HG03097 (cell line): ENCODE results near the gene OLIG2.

Experiments
- ATAC-seq: cut with Tn5 transposase; IDR thresholded peaks from one replicate; pipeline ENCODE4 v1.9.1; 2021; ENCODE audit not compliant: unreplicated experiment, low FRiP score

OLIG2 gene

DNA sequence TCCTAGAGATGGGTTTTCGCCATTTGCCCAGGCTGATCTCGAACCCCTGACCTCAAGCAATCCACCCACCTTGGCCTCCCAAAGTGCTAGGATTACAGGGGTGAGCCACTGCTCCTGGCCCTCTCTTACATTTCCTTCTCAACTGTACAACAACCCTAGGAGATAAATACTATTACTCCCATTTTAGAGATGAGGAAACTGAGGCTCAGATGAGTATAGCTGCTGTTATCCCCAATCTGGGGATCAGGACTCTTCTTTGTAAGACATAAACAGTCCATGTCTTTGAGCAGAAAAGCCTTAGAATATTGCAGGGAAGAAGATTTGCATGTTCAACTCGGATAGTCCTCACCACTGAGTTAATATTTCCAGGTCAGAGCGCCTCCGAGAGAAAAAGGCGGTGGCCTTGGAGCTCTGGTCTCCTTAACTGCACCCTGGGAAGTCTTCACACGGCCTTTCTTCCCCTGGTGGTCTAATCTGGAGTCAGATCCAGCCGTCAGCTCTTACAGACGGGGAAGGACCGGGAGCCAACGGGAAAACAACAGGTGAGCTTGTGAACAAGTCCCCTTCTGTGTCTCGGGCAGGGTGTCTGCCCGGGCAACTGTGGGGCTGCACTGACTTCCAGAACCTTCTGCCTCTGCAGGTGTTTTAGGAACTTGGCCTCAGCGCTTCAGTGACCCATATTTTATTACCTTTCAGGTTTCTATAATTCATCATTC lies 38.3 kb downstream of the OLIG2 start:
- ATAC-seq, result no peak

GRCh38 chr21:33064623-33065390 lies 39.1 kb downstream of the OLIG2 start:
- no peak for ATAC-seq

GRCh38 chr21:33067043-33067442 lies 41.3 kb downstream of the OLIG2 start:
- no peak for ATAC-seq

DNA sequence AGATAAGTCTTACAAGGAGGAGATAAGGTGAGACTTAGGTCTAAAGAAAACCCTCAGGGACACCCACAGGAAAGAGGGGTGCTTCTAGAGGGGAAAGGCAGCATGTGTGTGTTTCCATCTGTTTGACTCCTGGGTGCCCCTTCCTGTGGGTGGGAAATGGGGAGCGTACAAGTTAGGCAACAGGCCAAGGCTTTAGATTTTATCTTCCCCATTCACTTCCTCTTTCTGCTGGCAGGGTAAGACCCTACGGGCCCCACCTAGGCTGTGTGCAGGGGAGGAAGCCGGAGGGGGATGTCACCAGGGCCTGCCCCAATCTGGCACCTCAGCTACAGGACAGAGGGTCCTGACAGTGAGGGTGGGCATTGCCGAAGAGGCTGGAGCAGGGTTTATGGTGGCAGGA lies 41.7 kb downstream of the OLIG2 start:
- ATAC-seq, result no peak

DNA sequence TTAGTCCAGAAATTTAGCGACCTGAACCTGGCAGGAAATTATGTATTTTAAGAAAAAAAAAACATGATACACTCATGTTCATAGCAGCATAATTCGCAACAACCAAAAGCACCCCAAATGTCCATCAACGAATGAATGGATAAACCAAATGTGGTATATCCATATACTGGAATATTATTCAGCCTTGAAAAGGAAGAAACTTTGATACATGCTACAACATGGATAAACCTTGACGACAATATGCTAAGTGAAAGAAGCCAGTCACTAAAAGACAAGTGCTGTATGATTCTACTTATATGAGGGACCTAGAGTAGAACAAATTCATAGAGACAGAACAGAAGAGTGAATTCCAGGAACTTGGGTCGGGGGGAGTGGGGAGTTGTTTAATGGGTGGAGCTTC lies 43.5 kb downstream of the OLIG2 start:
- ATAC-seq, result no peak

- no peak for ATAC-seq
Measured at GRCh38 chr21:33069645-33069993, 43.9 kb downstream of the OLIG2 start.

DNA sequence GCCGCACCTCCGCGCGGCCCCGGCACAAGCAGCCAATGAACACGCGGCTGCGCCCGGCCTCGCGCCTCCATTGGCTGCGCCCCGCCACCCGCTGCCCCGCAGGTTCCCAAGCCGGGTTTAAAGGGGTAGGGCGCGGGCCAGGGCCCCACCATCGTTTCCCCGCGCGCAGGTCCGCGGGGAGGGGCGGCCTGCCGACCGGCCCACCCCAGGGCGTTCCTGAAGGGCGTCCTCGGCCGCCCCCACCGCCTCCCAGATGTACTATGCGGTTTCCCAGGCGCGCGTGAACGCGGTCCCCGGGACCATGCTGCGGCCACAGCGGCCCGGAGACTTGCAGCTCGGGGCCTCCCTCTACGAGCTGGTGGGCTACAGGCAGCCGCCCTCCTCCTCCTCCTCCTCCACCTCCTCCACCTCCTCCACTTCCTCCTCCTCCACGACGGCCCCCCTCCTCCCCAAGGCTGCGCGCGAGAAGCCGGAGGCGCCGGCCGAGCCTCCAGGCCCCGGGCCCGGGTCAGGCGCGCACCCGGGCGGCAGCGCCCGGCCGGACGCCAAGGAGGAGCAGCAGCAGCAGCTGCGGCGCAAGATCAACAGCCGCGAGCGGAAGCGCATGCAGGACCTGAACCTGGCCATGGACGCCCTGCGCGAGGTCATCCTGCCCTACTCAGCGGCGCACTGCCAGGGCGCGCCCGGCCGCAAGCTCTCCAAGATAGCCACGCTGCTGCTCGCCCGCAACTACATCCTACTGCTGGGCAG lies 44.4 kb downstream of the OLIG2 start, which contains the start of gene OLIG1:
OLIG1 (plus strand) TSS at position 148 of the 750 bp plus-strand sequence; CDS start at position 254, 106 bp downstream.
- ATAC-seq, result no peak

DNA sequence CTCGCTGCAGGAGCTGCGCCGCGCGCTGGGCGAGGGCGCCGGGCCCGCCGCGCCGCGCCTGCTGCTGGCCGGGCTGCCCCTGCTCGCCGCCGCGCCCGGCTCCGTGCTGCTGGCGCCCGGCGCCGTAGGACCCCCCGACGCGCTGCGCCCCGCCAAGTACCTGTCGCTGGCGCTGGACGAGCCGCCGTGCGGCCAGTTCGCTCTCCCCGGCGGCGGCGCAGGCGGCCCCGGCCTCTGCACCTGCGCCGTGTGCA lies 44.9 kb downstream of the OLIG2 start:
- ATAC-seq, result no peak

DNA sequence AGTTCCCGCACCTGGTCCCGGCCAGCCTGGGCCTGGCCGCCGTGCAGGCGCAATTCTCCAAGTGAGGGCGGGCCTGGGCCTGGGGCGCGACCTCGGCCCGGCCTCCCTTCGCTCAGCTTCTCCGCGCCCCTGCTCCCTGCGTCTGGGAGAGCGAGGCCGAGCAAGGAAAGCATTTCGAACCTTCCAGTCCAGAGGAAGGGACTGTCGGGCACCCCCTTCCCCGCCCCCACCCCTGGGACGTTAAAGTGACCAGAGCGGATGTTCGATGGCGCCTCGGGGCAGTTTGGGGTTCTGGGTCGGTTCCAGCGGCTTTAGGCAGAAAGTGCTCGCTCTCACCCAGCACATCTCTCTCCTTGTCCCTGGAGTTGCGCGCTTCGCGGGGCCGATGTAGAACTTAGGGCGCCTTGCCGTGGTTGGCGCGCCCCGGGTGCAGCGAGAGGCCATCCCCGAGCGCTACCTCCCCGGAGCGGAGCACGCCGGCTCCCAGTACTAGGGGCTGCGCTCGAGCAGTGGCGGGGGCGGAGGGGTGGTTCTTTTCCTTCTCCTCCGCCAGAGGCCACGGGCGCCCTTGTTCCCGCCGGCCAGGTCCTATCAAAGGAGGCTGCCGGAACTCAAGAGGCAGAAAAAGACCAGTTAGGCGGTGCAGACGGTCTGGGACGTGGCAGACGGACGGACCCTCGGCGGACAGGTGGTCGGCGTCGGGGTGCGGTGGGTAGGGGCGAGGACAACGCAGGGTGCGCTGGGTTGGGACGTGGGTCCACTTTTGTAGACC lies 45.4 kb downstream of the OLIG2 start:
- no peak for ATAC-seq

DNA sequence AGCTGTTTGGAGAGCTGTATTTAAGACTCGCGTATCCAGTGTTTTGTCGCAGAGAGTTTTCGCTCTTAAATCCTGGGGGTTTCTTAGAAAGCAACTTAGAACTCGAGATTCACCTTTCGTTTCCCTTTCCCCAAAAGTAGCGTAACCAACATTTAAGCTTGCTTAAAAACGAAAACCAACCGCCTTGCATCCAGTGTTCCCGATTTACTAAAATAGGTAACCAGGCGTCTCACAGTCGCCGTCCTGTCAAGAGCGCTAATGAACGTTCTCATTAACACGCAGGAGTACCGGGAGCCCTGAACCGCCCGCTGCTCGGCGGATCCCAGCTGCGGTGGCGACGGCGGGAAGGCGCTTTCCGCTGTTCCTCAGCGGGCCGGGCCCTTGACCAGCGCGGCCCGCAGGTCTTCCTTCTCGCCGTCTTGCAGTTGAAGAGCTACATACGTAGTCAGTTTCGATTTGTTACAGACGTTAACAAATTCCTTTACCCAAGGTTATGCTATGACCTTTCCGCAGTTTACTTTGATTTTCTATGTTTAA lies 46.1 kb downstream of the OLIG2 start:
- no peak for ATAC-seq

DNA sequence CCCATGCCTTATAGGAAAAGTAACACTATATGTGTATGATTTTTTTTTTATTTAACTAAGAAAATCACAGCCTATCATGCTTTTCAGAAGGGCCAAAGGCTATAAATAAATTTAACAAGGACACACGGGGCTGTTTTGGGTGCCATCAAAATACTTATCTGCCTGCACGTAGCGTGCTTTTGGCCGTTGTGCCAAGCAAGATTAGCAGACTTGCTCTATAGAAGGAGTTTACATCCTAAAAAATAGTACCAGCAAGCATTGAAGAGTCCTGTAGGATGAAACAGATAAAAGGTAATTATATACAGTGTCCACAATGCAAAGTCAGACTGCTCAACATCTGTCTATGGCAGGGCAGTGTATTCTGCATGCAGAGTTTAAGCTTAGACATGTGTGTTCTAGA lies 47.9 kb downstream of the OLIG2 start:
- no peak for ATAC-seq

GRCh38 chr21:33075128-33075527 lies 49.4 kb downstream of the OLIG2 start:
- ATAC-seq, result no peak

- no peak for ATAC-seq
Measured at GRCh38 chr21:33075596-33076195, 50.0 kb downstream of the OLIG2 start.

GRCh38 chr21:33076600-33077329 lies 51.0 kb downstream of the OLIG2 start:
- ATAC-seq, result no peak
